Nasal cavity respiratory epithelium epithelial cell of viscerocranial mucosa (primary cell): ENCODE measurements around the gene GTF2F1. TPM values are rescaled to one million over a fixed set of nuclear protein-coding genes. Genes with fewer than 3 reads are reported as not detected.

Experiments
- total RNA-seq: library from RNA; depleted of rRNA; stranded (reverse); fragments of >200 nt; gene quantifications from 2 replicates; pipeline ENCODE4 v1.2.3, GENCODE V29; 2014

Gene GTF2F1
- 43.4 and 57.8 TPM in 2 replicates for total RNA-seq

GRCh38 chr19:6393074-6393982 lies at the start of gene GTF2F1:
Gene GTF2F1, minus strand, starts transcription at chr19:6393164. Its CDS starts 169 bp downstream, at chr19:6392995.

GRCh38 chr19:6433663-6434062 lies 40.7 kb upstream of the GTF2F1 start, which contains the start of gene SLC25A41:
Gene SLC25A41, minus strand, starts transcription at chr19:6433763. Its CDS starts 70 bp downstream, at chr19:6433693.

GRCh38 chr19:6424195-6424938 lies 31.4 kb upstream of the GTF2F1 start, which contains the start of gene KHSRP:
Gene KHSRP, minus strand, starts transcription at chr19:6424811. Its CDS starts 110 bp downstream, at chr19:6424701.

GRCh38 chr19:6375411-6376010 lies 17.5 kb downstream of the GTF2F1 start, which contains the start of gene PSPN:
Gene PSPN, minus strand, starts transcription at chr19:6375933. Its CDS starts 84 bp downstream, at chr19:6375849.

GRCh38 chr19:6372594-6373095 lies 20.3 kb downstream of the GTF2F1 start, which contains the start of gene ALKBH7:
Gene ALKBH7, plus strand, starts transcription at chr19:6372794. Its CDS starts 27 bp downstream, at chr19:6372821.

GRCh38 chr19:6333439-6333838 lies 59.5 kb downstream of the GTF2F1 start, which contains the start of gene ACER1:
Gene ACER1, minus strand, starts transcription at chr19:6333612. Its CDS starts 61 bp downstream, at chr19:6333551.

Other genes with a start within 250 kb of the GTF2F1 start
- 3.8 and 8.4 TPM in 2 replicates for gene MLLT1, start 113.2 kb downstream of the GTF2F1 start, total RNA-seq
- not detected in 2 replicates for gene ACER1, start 59.6 kb downstream of the GTF2F1 start, total RNA-seq
- gene CLPP, start 31.6 kb downstream of the GTF2F1 start, total RNA-seq = 32.2 and 39.6 TPM in 2 replicates
- 11.7 and 35.5 TPM in 2 replicates for gene ALKBH7, start 20.4 kb downstream of the GTF2F1 start, total RNA-seq
- gene PSPN, start 17.2 kb downstream of the GTF2F1 start, total RNA-seq = 0.34 and 2.4 TPM in 2 replicates
- gene KHSRP, start 31.6 kb upstream of the GTF2F1 start, total RNA-seq = 103 and 255 TPM in 2 replicates
- gene SLC25A41, start 40.6 kb upstream of the GTF2F1 start, total RNA-seq = 0.21 TPM in 1 of 2 replicates, not detected in the other
- gene SLC25A23, start 66.6 kb upstream of the GTF2F1 start, total RNA-seq = 22.2 and 57.9 TPM in 2 replicates
- gene CRB3, start 71.1 kb upstream of the GTF2F1 start, total RNA-seq = 34.7 and 79.3 TPM in 2 replicates
- under 0.01 and 0.07 TPM in 2 replicates for gene DENND1C, start 88.6 kb upstream of the GTF2F1 start, total RNA-seq
- gene TUBB4A, start 109.1 kb upstream of the GTF2F1 start, total RNA-seq = not detected in 2 replicates
- gene TNFSF9, start 137.9 kb upstream of the GTF2F1 start, total RNA-seq = 1.8 and 4.1 TPM in 2 replicates
- gene CD70, start 198.0 kb upstream of the GTF2F1 start, total RNA-seq = not detected in 2 replicates